Astrocyte of the cerebellum (primary cell): ENCODE measurements around the gene SPDYE6.

Source experiments
- DNase-seq: peaks from one replicate; pipeline ENCODE4 v3.0.0-alpha.2; 2011; ENCODE audit warnings: low read depth
- H3K4me3 ChIP-seq: 2 replicates; pipeline ENCODE4 v1.5.1; 2011; ENCODE audit warnings: mild to moderate bottlenecking, low read depth, low read length, moderate library complexity
- in situ Hi-C: cut with HindIII; loops from 2 replicates; pipeline ENCODE4 v1.10.0; 2017; ENCODE audit warnings: low sequenced_read_pairs
- TF ChIP-seq, protein P1 (sequence below): IDR thresholded peaks from 2 replicates; pipeline ENCODE4 v1.5.1; 2012; ENCODE audit warnings: low read length, low read depth, moderate library complexity, mild to moderate bottlenecking; ENCODE audit errors: missing control alignments

Gene SPDYE6

DNA sequence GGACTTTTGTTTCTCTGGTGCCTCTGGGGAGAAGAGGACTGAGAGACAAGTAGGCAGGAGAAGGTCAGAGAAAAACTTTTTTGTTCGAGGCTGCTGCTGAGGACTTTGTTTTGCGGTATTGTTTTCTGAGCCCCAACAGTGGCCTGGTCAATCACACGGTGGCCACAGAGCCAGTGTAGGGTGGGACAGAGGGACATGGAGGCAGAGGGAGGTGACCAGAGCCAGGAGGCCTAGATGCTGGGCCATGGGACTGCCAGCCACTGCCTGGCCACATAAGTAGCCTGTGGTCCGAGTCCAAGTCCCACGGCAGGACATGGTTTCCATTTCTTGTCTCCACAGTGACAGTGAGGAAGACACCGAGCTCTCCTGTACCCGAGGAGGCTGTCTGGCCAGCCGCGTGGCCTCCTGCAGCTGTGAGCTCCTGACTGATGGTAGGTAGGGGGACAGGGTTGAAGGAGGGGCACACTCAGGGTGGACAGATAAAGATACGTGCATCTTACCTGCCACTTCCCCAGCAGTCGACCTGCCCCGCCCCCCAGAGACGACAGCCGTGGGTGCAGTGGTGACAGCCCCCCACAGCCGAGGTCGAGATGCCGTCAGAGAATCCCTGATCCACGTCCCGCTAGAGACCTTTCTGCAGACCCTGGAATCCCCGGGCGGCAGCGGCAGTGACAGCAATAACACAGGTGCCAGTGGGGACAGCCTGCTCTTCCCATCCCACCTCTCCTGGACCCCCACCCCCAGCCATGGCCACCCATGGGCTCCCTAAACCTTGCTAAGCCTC lies 42.1 kb downstream of the SPDYE6 start:
- TF ChIP-seq, protein P1, sequence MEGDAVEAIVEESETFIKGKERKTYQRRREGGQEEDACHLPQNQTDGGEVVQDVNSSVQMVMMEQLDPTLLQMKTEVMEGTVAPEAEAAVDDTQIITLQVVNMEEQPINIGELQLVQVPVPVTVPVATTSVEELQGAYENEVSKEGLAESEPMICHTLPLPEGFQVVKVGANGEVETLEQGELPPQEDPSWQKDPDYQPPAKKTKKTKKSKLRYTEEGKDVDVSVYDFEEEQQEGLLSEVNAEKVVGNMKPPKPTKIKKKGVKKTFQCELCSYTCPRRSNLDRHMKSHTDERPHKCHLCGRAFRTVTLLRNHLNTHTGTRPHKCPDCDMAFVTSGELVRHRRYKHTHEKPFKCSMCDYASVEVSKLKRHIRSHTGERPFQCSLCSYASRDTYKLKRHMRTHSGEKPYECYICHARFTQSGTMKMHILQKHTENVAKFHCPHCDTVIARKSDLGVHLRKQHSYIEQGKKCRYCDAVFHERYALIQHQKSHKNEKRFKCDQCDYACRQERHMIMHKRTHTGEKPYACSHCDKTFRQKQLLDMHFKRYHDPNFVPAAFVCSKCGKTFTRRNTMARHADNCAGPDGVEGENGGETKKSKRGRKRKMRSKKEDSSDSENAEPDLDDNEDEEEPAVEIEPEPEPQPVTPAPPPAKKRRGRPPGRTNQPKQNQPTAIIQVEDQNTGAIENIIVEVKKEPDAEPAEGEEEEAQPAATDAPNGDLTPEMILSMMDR: no peak
- DNase-seq: no peak
- in situ Hi-C loops: no loop called here
- no peak overlapping the region for H3K4me3 ChIP-seq

DNA sequence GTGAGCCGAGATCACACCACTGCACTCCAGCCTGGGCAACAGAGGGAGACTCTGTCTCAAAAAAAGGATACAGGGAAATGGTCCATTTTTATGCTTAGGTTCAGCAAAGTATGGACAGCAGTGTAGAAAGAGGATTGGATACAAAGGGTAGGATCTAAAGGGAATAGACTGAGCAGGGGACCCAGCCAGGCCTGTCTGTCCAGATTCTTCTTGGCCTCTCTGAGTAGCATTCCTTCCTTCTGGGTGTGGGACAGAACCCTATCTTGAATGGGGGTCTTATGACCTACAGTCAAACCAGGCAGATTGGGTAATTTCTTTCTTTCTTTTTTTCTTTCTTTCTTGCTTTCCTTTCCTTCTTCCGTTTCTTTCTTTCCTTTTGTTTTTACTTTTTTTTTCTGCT lies 43.9 kb downstream of the SPDYE6 start:
- no peak for DNase-seq
- in situ Hi-C loops: no loop called here
- no peak overlapping the region for H3K4me3 ChIP-seq
- TF ChIP-seq, protein P1: no peak

DNA sequence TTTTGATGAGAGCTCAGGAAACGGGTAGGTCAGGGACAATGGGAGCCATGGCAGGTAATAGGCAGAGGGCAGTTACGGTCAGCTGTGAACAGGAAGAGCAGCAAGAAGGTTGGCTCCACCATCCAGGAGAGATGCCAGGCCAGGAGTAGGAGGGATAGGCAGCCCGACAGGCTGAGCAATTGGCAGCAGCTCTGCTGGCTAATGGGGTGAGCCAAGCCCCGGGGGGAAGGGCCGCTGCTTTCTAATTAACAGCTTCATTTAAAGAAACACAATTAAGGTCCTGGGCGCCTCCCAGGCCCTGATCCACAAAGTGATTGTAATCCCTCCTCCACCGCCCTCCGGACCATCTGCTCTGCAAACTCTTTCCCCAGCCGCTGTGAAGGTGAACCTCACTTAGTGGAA lies 45.8 kb downstream of the SPDYE6 start:
- no peak for DNase-seq
- no peak overlapping the region for H3K4me3 ChIP-seq
- in situ Hi-C loops: no loop called here
- TF ChIP-seq, protein P1: no peak

DNA sequence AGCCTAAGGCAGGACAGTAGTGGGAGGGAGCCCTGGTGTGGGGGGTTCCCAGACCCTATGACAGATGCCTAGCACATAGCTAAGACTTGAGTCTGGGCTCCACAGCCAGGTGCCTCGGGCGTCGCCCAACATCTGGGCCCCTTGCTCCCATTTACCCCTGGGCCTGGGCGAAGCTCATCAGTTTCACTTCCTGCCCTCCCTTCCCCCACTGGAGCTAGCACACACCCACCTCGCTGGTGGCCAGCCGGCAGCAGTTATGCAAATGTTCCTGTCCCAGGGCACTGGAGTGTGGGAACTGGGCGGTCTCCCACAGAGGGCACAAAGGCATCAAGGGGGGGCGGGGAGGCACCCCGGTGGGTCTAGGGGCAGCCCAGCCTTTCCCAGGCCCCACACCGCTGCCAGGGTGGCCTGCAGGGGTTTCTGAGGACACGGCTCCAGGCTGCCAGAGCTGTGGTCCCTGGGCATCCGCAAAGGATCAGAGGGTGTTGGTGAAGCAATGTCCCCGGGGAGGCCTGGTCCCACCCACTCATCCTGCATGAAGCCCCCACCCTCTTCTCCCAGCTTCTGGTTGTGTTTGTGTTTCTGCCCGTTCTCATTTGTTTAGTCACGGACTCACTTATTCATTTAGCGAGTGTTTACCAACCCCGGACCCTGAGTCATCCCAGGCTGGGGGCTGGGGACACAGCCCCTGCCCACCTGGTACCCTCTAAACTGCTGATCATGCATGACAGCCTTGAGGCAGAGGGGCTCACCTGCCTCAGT lies 49.1 kb downstream of the SPDYE6 start:
- no peak overlapping the region for H3K4me3 ChIP-seq
- TF ChIP-seq, protein P1: no peak
- no peak for DNase-seq
- in situ Hi-C loops: no loop called here

DNA sequence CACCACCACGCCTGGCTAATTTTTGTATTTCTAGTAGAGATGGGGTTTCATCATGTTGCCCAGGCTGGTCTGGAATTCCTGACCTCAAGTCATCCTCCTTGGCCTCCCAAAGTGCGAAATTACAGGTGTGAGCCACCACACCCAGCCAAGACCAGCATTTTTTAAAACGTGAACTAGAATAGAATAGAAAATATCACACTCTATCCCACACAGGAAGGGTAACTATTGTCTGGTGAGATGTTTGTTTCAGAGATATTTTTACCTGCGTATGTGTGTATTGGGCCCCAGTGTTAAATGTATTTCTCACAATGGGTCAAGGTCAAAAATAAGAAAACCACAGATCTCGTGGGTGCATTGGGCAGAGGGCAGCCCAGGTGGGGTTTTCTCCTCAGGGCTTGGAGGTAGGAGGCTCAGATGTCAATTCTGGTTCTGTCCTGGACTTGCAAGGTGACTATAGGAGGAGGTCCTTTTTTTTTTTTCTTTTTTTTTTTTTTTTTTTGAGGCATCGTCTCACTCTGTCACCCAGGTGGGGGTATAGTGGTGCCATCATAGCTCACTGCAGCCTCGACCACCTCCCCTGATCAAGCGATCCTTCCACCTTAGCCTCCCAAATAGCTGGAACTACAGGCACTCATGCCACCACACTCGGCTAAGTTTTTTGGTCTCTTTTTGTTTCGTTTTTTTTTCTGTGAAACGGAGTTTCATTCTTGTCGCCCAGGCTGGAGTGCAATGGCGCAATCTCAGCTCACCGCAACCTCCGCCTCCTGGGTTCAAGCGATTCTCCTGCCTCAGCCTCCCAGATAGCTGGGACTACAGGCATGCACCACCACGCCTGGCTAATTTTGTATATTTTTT lies 50.6 kb downstream of the SPDYE6 start:
- no peak for DNase-seq
- H3K4me3 ChIP-seq: no peak overlapping the region
- TF ChIP-seq, protein P1: no peak
- in situ Hi-C loops: no loop called here

DNA sequence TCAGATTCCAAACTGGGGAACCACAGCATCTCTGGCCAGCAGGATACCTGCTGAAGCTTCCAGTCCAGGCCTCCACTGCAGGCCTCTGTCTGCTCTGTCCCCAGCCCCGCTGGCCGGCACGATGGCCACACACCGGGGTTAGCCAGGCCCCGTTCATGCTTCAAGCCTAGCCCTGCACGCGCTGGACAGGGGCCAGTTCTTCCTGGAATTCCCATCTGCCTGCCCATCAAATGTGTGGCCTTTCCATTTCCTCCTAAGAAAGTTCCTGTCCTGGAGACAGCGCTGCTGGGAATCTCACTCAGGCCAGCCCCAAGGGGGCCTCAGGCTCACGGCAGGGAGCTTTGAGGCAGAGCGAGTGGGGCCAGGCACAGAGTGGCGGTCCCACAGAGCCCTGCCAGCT lies 51.6 kb downstream of the SPDYE6 start:
- TF ChIP-seq, protein P1: no peak
- DNase-seq: no peak
- H3K4me3 ChIP-seq: no peak overlapping the region
- in situ Hi-C loops: no loop called here
